ENCODE measurements around the gene STEAP1B.
"Not testable (repeated sequence)": the region's sequence is repeated elsewhere in the genome, so short reads cannot be mapped to it uniquely, and the experiment has no call there.

Gene STEAP1B

DNA sequence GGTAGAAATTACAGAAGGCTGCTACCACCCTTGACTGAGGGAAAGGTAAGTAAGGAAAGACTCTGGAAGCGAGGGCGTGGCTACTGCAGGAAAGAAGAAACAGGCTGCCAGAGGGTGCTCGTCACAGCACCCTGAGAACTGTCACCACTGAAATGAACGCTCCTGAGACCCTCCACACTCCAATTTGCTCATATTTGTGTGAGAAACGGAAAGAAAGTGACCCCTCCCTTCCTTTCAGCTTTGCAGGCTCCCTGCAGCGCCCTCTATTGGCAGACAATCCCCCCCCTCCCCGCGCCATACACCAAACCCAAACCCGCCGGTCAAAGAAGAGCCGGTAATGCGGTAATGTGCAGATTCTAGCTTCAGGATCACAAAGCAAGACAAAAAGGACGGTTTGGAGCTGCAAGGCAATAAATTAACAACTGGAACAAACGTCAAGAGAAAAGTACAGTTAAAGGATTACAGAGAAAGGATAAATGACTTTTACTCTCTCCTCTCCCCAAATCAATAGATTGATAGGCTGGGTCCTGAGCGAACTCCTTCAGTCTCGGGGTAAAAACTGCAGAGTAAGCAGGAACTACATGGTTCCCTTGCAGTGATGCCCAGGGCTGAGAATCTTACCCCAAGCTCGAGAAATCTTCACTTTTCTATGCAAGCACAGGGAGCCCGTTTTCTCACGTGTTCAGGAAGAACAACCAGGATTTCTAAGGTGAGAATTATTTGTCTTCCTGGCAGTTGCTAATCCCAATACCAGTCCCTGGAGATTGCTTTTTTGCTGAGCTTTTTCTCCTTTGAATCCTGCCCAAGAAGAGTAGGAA, 47.6 kb downstream of the STEAP1B start:
- no peak for DNase-seq

DNA sequence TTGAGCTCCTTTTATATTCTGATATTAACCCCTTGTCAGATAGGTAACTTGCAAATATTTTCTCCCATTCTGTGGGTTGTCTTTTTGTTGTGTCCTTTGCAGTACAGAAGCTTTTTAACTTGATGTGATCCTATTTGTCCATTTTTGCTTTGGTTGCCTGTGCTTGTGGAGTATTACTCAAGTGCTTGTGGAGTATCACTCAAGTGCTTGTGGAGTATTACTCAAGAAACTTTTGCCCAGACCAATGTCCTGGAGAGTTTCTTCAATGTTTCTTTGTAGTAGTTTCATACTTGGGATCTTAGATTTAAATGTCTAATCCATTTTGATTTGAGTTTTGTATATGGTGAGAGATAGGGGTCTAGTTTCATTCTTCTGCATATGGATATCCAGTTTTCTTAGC, 50.0 kb downstream of the STEAP1B start:
- not testable (repeated sequence) for DNase-seq

DNA sequence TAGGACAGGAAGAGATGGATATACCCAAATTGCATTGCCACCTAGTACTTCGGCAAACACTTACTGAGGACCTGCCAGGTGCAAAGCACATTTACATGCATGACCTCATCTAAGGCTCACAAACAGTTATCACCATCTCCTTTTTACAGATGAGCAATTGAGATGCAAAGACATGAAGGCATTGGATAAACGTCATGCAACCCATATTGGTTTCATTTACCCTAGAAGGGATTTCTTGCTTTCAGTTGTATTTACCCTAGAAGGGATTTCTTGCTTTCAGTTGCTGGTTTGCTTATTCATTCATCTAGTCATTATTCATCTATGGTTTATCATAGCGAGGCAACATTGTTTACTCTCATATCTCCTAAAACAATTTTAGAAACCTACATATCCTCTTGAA, 52.2 kb downstream of the STEAP1B start:
- no peak for DNase-seq

GRCh38 chr7:22447008-22447407, 53.0 kb downstream of the STEAP1B start:
- DNase-seq, result no peak

GRCh38 chr7:22445853-22446252, 54.1 kb downstream of the STEAP1B start:
- no peak for DNase-seq

GRCh38 chr7:22445140-22445743, 54.7 kb downstream of the STEAP1B start:
- DNase-seq, result no peak

- DNase-seq, result no peak
Measured at GRCh38 chr7:22444181-22444971, 55.6 kb downstream of the STEAP1B start.

DNA sequence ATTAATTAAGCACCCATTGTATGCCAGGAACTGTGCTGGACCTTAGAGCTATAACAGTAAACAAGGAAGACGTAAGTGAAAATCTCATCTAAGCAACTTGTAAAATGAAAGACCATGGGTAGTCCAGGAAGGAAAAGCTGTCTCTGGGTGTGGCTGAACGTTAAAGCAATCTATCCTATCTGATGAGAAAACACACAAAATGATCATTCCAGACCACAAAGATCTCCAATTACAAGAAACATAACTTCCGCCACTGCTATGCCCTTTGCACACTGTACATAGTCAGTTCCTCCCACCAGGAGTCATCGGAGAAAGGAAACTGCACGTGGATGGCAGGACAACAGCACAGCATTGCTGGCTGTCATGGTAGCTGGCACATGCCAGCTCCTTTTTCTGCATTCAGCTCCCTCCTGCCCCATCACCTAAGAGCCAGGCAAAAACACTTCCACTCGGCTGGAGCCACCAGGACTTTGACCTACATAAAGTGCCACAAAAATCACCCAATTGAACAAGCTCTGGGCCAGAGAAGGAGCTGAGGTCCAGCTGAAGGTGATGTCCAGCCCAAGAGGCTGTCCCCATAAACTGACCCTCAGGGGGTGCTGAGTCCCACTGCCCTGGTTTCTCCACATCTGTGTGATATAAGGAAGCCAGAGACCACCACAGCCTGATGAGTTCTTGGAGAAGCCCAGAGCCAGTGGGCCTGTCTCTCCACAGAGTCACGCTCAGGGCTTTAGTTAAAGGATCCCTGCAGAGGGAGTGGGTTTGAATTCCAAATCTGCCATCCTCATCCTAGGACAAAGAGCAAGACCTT, 56.4 kb downstream of the STEAP1B start:
- no peak for DNase-seq

DNA sequence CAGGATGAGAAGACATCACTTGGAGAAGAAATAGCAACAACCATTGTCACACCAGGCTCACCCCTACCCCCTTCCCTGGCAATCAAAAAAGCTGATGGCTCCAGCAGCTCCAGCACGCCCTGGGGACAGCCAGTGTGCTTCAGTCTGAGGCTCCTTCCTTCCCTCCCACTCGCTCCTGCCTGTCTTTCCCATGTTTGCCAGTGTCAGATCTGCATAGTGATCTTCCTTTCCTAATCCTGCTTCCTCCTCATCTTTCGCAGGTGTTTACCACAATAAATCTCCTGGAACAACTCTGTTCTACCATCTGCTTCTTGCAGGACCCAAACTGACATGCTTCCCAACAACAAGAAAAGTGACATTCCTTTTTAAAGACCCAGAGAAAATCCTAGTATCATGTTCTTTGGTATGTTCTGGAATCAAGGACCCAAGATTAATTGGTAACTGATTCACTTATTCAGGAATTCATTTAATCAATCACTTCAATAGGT, 57.1 kb downstream of the STEAP1B start:
- no peak for DNase-seq

- DNase-seq, result no peak
Measured at GRCh38 chr7:22442187-22442881, 57.7 kb downstream of the STEAP1B start.

DNA sequence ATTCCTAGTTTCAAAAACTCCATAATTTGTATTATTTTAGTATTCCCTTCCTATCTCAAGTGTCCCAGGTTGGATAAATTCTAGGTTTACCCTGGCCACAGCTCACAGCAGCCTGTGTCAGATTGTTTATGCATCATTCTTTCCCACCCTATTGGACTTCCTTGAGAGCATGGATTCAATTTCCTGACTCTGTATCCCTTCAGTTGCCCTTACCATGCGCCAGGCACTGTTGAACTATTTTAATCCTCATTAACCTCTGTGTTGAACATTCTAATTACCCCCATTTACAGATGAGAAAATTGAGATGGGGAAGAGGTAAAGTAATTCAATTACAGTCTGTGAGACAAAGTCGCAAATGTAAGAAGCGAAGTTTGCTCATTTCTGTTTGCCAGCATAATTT, 58.8 kb downstream of the STEAP1B start:
- DNase-seq, result no peak

GRCh38 chr7:22438994-22439393, 61.0 kb downstream of the STEAP1B start:
- no peak for DNase-seq

DNA sequence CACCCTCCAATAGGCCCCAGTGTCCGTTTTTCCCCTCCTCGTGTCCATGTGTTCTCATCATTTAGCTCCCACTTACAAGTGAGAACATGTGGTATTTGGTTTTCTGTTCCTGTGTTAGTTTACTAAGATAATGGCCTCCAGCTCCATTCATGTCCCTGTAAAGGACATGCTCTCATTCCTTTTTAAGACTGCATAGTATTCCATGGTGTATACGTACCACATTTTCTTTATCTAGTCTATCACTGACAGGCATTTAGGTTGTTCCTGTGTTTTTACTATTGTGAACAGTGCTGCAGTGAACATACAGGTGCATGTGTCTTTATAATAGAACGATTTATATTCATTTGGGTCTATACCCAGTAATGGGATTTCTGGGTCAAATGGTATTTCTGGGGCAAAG, 63.4 kb downstream of the STEAP1B start:
- not testable (repeated sequence) for DNase-seq

- DNase-seq, result no peak
Measured at GRCh38 chr7:22435720-22436119, 64.3 kb downstream of the STEAP1B start.

DNA sequence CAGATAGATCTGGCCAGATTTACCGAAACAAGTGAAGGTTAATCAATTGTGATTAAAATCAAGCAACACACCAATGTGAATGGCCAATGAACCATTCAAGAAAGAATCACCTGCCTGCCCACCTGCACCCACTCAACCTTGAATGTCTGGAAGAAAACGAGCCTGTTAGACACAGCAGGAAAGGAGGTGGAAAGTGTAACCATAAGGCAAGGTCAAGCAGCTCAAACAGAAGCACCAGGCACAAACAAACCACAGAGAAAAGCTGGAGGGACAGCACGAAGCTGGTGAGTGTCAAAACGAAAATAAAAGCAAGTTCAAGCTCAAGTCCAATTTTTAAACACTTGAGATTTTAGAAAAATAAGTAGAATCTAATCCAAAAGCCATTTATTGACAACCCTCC, 64.9 kb downstream of the STEAP1B start:
- no peak for DNase-seq

- DNase-seq, result no peak
Measured at GRCh38 chr7:22433710-22434460, 66.1 kb downstream of the STEAP1B start.

GRCh38 chr7:22433165-22433700, 66.8 kb downstream of the STEAP1B start:
- DNase-seq, result not testable (repeated sequence)

DNA sequence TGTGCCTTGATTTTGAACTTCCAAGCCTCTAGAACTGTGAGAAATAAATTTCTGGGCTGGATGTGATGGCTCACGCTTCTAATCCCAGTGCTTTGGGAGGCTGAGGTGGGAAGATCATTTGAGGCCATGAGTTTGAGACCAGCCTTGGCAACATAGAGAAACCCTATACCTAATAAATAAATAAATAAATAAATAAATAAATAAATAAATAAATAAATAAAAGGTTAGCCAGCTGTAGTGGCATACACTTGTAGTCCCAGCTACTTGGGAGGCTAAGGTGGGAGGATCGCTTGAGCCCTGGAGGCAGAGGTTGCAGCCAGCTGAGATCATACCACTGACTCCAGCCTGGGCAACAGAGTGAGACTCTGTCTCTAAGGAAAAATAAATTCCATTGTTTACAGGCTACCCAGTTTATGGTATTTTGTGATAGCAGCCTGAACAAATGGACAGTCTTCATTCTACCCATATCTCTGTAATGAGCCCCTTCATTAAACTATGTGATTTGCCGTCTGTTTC, 67.7 kb downstream of the STEAP1B start:
- DNase-seq, result no peak

GRCh38 chr7:22430457-22430856, 69.5 kb downstream of the STEAP1B start:
- DNase-seq, result no peak

DNA sequence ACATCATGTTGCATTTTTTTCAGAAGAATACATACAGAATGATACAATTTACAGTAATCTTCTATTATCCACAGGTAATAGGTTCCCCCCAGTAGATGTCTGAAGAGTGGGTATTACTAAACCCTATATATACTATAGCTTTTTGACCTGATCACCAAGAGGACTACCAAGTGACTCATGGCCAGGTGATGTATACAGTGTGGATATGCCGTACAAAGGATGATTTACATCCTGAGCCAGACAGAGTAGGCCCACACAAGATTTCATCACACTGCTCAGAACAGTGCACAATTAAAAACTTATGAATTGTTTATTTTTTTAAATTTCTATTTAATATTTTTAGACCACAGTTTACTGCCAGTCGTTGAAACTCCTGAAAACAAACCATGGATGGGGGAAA, 70.6 kb downstream of the STEAP1B start:
- DNase-seq, result no peak

- DNase-seq, result no peak
Measured at GRCh38 chr7:22427855-22428254, 72.1 kb downstream of the STEAP1B start.
